ENCODE results near the gene PTN. TPM values are rescaled to one million over a fixed set of nuclear protein-coding genes. Genes with fewer than 3 reads are reported as not detected.

Gene PTN
- polyA plus RNA-seq, 2 of the 4 experiments (the other 2 are of a cell fraction), result not detected

- TF ChIP-seq HOXA7 (CRISPR knock-in tag; IDR thresholded peaks at IDR 0.05) (no peak), NPAS2 (CRISPR knock-in tag; IDR thresholded peaks at IDR 0.05; ENCODE audit: borderline replicate concordance) (no peak), MYC (IDR thresholded peaks at IDR 0.05; ENCODE audit: borderline replicate concordance, low read length) (no peak), HOXB5 (CRISPR knock-in tag; IDR thresholded peaks at IDR 0.05) (no peak)
These were observed 7.7 kb downstream of the PTN start (continued) for GRCh38 chr7:137335814-137336213.

- WGBS (ENCODE audit: missing lambda C conversion rate), result 36% methylated on average over 8 of the region's 8 CpGs
- no peaks in the 10 kb centered on the region for H3K9me3 ChIP-seq
- no peak for FAIRE-seq
- no peak for DNase-seq (ENCODE audit: low read depth in 1 of 2, low spot score in 1 of 2)
- CTCF ChIA-PET, result no interaction called here
- no peaks in the 10 kb centered on the region for H3K4me1 ChIP-seq
- no peak for ATAC-seq
- TF ChIP-seq KDM1A (IDR thresholded peaks at IDR 0.05; ENCODE audit: low read depth), result no peak
- no peak for TF ChIP-seq NFE2L2 (conservative IDR thresholded peaks at IDR 0.05; ENCODE audit: low read length)
- peak; percentile 57 for TF ChIP-seq MAFK (IDR thresholded peaks at IDR 0.05; ENCODE audit: partially characterized antibody)
- TF ChIP-seq ZC3H11A (IDR thresholded peaks at IDR 0.05), result no peak
- TF ChIP-seq CTCF (IDR thresholded peaks at IDR 0.05), result no peak
- POLR2A ChIA-PET, result no interaction called here
- H3K27ac ChIP-seq, result no peak overlapping the region
- no peak overlapping the region for H3K4me3 ChIP-seq
- H3K4me2 ChIP-seq, result no peak overlapping the region
These were observed 12.2 kb downstream of the PTN start for GRCh38 chr7:137331378-137331777.

GRCh38 chr7:137329411-137329810, 14.1 kb downstream of the PTN start:
- no peaks in the 10 kb centered on the region for H3K9me3 ChIP-seq
- DNase-seq (ENCODE audit: low read depth in 1 of 2, low spot score in 1 of 2) (no peak), FAIRE-seq (no peak), ATAC-seq (no peak)
- TF ChIP-seq CHD4 (IDR thresholded peaks at IDR 0.05; ENCODE audit: borderline replicate concordance), result no peak
- no peak overlapping the region for H3K4me2 ChIP-seq
- H3K4me3 ChIP-seq, result no peak overlapping the region
- H3K4me1 ChIP-seq, result no peaks in the 10 kb centered on the region
- ChIA-PET CTCF (interaction anchor here (0.6 kb wide), 1 partner anchor 242 kb away, joined by 3 read pairs; no protein-coding TSS in a partner anchor), POLR2A (no interaction called here)
- 29% methylated on average over 1 of the region's 1 CpG for WGBS (ENCODE audit: missing lambda C conversion rate)
- no peak overlapping the region for H3K27ac ChIP-seq

- ATAC-seq (no peak), FAIRE-seq (no peak), DNase-seq (ENCODE audit: low read depth in 1 of 2, low spot score in 1 of 2) (no peak)
- POLR2A ChIA-PET, result no interaction called here
- H3K27ac ChIP-seq, result no peak overlapping the region
- H3K4me3 ChIP-seq, result no peak overlapping the region
- CTCF ChIA-PET, result interaction anchor here (0.6 kb wide), 1 partner anchor 241 kb away, joined by 3 read pairs; no protein-coding TSS in a partner anchor
- H3K9me3 ChIP-seq, result no peaks in the 10 kb centered on the region
- WGBS (ENCODE audit: missing lambda C conversion rate), result 1% methylated on average over 5 of the region's 5 CpGs
- H3K4me1 ChIP-seq, result no peaks in the 10 kb centered on the region
- no peak for TF ChIP-seq CBX8 (IDR thresholded peaks at IDR 0.05)
- TF ChIP-seq TP53 (CRISPR knock-in tag; IDR thresholded peaks at IDR 0.05), result no peak
- no peak for TF ChIP-seq HOXB5 (CRISPR knock-in tag; IDR thresholded peaks at IDR 0.05)
- TF ChIP-seq JUN (IDR thresholded peaks at IDR 0.05), result no peak
- TF ChIP-seq JUNB (IDR thresholded peaks at IDR 0.05), result no peak
- TF ChIP-seq RCOR1 (IDR thresholded peaks at IDR 0.05; ENCODE audit: low read depth, low read length), result no peak
- no peak for TF ChIP-seq HEYL (CRISPR knock-in tag; IDR thresholded peaks at IDR 0.05)
- no peak for TF ChIP-seq CHD2 (IDR thresholded peaks at IDR 0.05; ENCODE audit: low read length, partially characterized antibody)
- TF ChIP-seq PHF8 (IDR thresholded peaks at IDR 0.05; ENCODE audit: borderline replicate concordance, low read depth), result no peak
- TF ChIP-seq GATA3 (IDR thresholded peaks at IDR 0.05; ENCODE audit: borderline replicate concordance), result no peak
- TF ChIP-seq HES2 (IDR thresholded peaks at IDR 0.05), result no peak
- no peak for TF ChIP-seq BCL3 (IDR thresholded peaks at IDR 0.05)
- no peak for TF ChIP-seq ELK1 (IDR thresholded peaks at IDR 0.05; ENCODE audit: low read depth, low read length)
- TF ChIP-seq NR3C1 (IDR thresholded peaks at IDR 0.05), result no peak
- TF ChIP-seq CBX2 (IDR thresholded peaks at IDR 0.05; ENCODE audit: borderline replicate concordance, low read depth), result no peak
- no peak overlapping the region for H3K4me2 ChIP-seq
These were observed 15.0 kb downstream of the PTN start for GRCh38 chr7:137328373-137329120.
